Glutamatergic neuron (in vitro differentiated cells): ENCODE results near the gene MMP24OS. TPM values are rescaled to one million over a fixed set of nuclear protein-coding genes. Genes with fewer than 3 reads are reported as not detected.

Experiments
- DNase-seq: peaks from one replicate; pipeline ENCODE4 v3.0.0; 2022
- H3K27ac Mint-ChIP-seq: one replicate; pipeline ENCODE4 v1.8.0; 2020; ENCODE audit warnings: mild to moderate bottlenecking, mixed read lengths, inconsistent platforms; ENCODE audit not compliant: unreplicated experiment
- H3K27me3 Mint-ChIP-seq: one replicate; pipeline ENCODE4 v1.8.0; 2020; ENCODE audit warnings: mild to moderate bottlenecking, moderate library complexity, mixed read lengths, inconsistent platforms; ENCODE audit not compliant: unreplicated experiment
- H3K36me3 Mint-ChIP-seq: one replicate; pipeline ENCODE4 v1.8.0; 2020; ENCODE audit warnings: mild to moderate bottlenecking, mixed read lengths, inconsistent platforms; ENCODE audit not compliant: unreplicated experiment
- H3K4me1 Mint-ChIP-seq: one replicate; pipeline ENCODE4 v1.8.0; 2020; ENCODE audit warnings: mild to moderate bottlenecking, low read depth, mixed read lengths, inconsistent platforms; ENCODE audit not compliant: unreplicated experiment
- H3K4me3 Mint-ChIP-seq: one replicate; pipeline ENCODE4 v1.8.0; 2020; ENCODE audit warnings: mild to moderate bottlenecking, mixed read lengths, inconsistent platforms; ENCODE audit not compliant: unreplicated experiment
- H3K9me3 Mint-ChIP-seq: one replicate; pipeline ENCODE4 v1.8.0; 2020; ENCODE audit warnings: mild to moderate bottlenecking, moderate library complexity, mixed read lengths, inconsistent platforms; ENCODE audit not compliant: unreplicated experiment
- total RNA-seq: library from RNA; stranded (reverse); fragmentation: NEBNext Ultra II Directional; extraction: Animal tissue kit (Norgen Biotek cat#: 25700); gene quantifications from one replicate; pipeline ENCODE4 v1.2.1, GENCODE V29; 2021; ENCODE audit not compliant: unreplicated experiment
- TF ChIP-seq, protein P1 (sequence below): fragments of 200-600 bp; sonication (generic); IDR thresholded peaks from one replicate; pipeline ENCODE4 v1.5.0; 2021; ENCODE audit not compliant: partially characterized antibody, unreplicated experiment

Gene MMP24OS
- total RNA-seq, 1 donor from 2014 or later, result 99.0 TPM

DNA sequence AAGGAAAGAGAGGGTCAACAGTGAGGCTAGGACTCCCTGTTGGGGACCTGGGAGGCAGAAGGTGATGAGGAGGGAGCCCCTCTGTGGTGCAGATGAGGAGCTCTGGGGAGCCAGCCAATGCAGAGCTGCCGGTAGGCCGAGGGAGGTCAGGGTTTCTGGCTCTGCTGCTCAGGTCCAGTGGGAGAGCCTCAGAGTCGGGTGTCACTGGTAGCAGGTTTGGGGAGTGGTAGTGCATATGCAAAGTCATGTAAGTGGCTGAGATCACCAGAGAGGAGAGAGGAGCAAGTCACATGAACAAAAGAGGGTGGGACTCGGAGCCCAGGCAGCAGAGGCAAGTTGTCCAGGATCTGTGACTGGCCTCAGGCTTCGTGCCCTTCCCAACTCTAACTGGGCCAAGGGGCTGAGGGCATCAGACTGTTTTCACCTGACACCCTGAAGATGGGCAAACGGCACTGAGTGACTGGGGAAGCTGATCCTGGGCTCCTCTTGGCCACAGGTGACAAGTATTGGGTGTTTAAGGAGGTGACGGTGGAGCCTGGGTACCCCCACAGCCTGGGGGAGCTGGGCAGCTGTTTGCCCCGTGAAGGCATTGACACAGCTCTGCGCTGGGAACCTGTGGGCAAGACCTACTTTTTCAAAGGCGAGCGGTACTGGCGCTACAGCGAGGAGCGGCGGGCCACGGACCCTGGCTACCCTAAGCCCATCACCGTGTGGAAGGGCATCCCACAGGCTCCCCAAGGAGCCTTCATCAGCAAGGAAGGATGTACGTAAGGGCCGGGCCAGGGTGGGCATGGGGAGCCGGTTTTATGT, 6.6 kb downstream of the MMP24OS start:
- peaks cover 7% of the 10 kb centered on the region for H3K9me3 Mint-ChIP-seq
- no peak overlapping the region for H3K27ac Mint-ChIP-seq
- peaks cover 11% of the 10 kb centered on the region for H3K4me1 Mint-ChIP-seq
- peaks cover 6% of the 10 kb centered on the region for H3K27me3 Mint-ChIP-seq
- peaks cover 7% of the 10 kb centered on the region for H3K36me3 Mint-ChIP-seq
- TF ChIP-seq, protein P1, sequence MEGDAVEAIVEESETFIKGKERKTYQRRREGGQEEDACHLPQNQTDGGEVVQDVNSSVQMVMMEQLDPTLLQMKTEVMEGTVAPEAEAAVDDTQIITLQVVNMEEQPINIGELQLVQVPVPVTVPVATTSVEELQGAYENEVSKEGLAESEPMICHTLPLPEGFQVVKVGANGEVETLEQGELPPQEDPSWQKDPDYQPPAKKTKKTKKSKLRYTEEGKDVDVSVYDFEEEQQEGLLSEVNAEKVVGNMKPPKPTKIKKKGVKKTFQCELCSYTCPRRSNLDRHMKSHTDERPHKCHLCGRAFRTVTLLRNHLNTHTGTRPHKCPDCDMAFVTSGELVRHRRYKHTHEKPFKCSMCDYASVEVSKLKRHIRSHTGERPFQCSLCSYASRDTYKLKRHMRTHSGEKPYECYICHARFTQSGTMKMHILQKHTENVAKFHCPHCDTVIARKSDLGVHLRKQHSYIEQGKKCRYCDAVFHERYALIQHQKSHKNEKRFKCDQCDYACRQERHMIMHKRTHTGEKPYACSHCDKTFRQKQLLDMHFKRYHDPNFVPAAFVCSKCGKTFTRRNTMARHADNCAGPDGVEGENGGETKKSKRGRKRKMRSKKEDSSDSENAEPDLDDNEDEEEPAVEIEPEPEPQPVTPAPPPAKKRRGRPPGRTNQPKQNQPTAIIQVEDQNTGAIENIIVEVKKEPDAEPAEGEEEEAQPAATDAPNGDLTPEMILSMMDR, result no peak
- no peak overlapping the region for H3K4me3 Mint-ChIP-seq
- no peak for DNase-seq

DNA sequence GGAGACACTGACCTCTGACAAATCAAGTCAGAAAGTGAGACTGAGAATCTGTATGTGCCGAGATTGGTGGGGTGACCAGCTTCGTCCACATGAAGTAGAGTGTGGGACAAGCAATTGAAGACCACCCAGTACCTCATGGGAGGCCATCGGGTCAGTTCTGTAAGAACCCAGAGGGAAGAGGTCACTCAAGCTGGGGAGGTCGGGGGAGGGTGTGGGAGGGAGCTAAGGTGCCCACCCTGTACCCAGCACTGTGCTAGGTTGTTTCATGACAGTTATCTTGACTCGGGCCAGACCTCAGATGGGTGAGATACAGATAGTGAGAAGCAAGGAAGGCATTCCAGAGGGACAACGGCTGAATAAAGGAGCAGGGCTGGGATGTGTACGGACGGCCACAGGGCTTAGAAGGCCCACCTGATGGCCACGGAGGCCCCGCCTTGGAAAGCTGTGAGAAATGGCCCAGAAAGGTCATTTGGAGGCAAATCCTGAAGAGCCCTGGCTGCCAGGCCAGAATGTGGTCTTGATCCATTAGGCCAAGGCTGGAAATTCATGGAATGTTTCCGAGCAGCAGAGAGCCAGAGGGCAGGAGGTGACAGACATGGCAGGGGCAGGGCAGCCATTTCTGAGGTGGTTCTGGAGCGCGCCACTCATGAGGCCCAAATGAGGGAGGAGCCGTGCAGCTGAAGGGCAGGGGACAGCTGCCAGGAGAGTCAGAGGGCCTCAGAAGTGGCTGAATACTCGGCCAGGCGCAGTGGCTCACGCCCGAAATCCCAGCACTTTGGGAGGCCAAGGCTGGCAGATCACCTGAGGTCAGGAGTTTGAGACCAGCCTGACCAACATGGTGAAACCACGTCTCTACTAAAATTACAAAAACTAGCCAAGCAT, 7.7 kb downstream of the MMP24OS start:
- H3K27ac Mint-ChIP-seq, result no peak overlapping the region
- H3K36me3 Mint-ChIP-seq, result peaks cover 8% of the 10 kb centered on the region
- no peak for DNase-seq
- peaks cover 7% of the 10 kb centered on the region for H3K9me3 Mint-ChIP-seq
- no peak overlapping the region for H3K4me3 Mint-ChIP-seq
- TF ChIP-seq, protein P1, result no peak
- peaks cover 6% of the 10 kb centered on the region for H3K27me3 Mint-ChIP-seq
- H3K4me1 Mint-ChIP-seq, result peaks cover 2% of the 10 kb centered on the region

DNA sequence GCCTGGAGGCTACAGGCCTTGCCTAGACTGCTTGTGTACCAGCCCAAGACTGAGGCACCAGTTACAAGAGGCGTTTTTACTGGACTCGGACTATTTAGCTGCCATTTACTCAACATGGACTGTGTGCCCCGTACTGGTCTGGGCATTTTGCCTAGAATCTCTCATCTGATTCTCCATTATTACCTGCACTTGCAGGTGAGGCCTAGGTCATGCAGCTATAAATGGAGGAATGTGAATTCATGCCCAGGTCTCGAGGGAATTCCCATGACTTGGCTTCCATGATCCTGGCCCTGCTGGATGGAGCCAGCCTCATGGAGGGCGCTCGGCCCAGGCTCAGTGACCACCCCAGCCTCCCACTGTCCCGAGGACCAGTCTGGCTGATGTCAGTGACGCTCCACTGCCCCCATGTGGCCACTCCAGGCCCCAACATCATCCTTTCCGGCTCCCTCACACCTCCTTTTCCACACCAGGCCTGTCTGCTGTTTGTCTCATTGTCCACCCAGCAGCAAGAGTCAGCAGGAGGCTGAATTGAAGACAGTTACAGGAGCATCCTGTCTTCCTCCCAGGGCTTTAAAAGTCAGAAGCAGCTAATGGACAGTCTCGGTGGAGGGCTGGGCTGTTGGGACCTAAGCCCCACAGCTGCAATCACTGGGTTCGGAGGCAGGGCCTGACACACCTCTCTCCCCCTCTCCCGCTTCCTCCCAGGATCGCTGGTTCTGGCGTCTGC, 8.7 kb downstream of the MMP24OS start:
- peaks cover 8% of the 10 kb centered on the region for H3K36me3 Mint-ChIP-seq
- H3K9me3 Mint-ChIP-seq, result peaks cover 10% of the 10 kb centered on the region

DNA sequence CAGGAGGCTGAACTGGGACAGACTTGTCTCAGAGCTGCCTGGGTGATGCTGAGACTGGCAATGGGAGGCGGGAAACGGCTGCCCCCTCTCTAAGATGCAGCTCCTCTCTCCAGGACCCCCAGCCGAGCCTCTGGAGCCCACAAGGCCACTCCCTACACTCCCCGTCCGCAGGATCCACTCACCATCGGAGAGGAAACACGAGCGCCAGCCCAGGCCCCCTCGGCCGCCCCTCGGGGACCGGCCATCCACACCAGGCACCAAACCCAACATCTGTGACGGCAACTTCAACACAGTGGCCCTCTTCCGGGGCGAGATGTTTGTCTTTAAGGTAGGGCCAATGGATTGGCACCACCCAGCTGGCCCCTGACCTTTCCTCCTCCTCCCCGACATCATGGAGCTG, 10.8 kb downstream of the MMP24OS start:
- DNase-seq, result no peak
- Mint-ChIP-seq H3K27ac (peak overlapping the region; percentile 17), H3K4me3 (no peak overlapping the region), H3K4me1 (peaks cover 10% of the 10 kb centered on the region), H3K9me3 (peaks cover 13% of the 10 kb centered on the region), H3K27me3 (peaks cover 6% of the 10 kb centered on the region), H3K36me3 (peaks cover 8% of the 10 kb centered on the region)
- TF ChIP-seq, protein P1, result no peak

More for the DNA sequence above, 8.7 kb downstream of the MMP24OS start:
- Mint-ChIP-seq H3K27me3 (peaks cover 6% of the 10 kb centered on the region), H3K4me1 (no peaks in the 10 kb centered on the region), H3K27ac (no peak overlapping the region), H3K4me3 (no peak overlapping the region)
- TF ChIP-seq, protein P1, result peak; percentile 80
- peak; percentile 90 for DNase-seq
